Liver (tissue), 3 donors: ENCODE measurements around the gene PPM1A.

Experiments
- JUND ChIP-seq, 2 donors: IDR thresholded peaks; 2 replicates each; pipeline ENCODE4 v1.6.1; 2016; ENCODE audit warnings: antibody characterized with exemption in 2 of 2
- TAF1 ChIP-seq: conservative IDR thresholded peaks from 2 replicates; pipeline ENCODE4 v1.6.1; 2016; ENCODE audit warnings: antibody characterized with exemption, mild to moderate bottlenecking
- TF ChIP-seq, protein P1 (sequence below): fragments of 150-350 bp; IDR thresholded peaks from 2 replicates; pipeline ENCODE4 v1.5.1; 2017; ENCODE audit warnings: improper control_type of control experiment, low read depth, low read length; ENCODE audit not compliant: missing input control
- TF ChIP-seq, protein P2 (sequence below): IDR thresholded peaks from 2 replicates; pipeline ENCODE4 v1.6.1; 2016; ENCODE audit warnings: antibody characterized with exemption
- TF ChIP-seq, protein P3 (sequence below): IDR thresholded peaks from 2 replicates; pipeline ENCODE4 v1.6.1; 2016; ENCODE audit warnings: antibody characterized with exemption, mild to moderate bottlenecking
- TF ChIP-seq, protein P4 (sequence below): IDR thresholded peaks from 2 replicates; pipeline ENCODE4 v1.6.1; 2016; ENCODE audit warnings: antibody characterized with exemption
- donor health status: healthy.
- donor health status: healthy.

DNA sequence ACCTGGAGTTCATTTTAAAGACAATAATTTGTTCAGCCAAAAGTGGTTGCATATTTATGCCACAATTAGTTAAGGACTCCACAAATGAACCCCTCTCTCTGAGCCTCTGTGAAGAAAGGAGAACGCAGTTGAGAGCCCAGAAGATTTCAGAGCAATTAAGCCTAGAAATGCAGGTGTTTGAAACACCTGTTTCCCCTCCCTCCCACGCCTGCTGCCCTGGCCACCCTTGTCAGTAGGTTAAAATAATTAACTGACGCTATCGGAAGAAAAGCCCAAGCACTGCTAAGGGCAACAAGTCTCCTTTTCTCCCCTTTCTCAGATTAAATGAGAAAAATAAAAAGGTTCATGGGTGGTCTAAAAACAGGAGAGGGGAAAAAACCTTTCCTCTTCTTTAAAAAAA, 99.2 kb downstream of the PPM1A start:
- TF ChIP-seq TAF1 = no peak
- TF ChIP-seq, protein P1, sequence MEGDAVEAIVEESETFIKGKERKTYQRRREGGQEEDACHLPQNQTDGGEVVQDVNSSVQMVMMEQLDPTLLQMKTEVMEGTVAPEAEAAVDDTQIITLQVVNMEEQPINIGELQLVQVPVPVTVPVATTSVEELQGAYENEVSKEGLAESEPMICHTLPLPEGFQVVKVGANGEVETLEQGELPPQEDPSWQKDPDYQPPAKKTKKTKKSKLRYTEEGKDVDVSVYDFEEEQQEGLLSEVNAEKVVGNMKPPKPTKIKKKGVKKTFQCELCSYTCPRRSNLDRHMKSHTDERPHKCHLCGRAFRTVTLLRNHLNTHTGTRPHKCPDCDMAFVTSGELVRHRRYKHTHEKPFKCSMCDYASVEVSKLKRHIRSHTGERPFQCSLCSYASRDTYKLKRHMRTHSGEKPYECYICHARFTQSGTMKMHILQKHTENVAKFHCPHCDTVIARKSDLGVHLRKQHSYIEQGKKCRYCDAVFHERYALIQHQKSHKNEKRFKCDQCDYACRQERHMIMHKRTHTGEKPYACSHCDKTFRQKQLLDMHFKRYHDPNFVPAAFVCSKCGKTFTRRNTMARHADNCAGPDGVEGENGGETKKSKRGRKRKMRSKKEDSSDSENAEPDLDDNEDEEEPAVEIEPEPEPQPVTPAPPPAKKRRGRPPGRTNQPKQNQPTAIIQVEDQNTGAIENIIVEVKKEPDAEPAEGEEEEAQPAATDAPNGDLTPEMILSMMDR = no peak
- TF ChIP-seq, protein P2, sequence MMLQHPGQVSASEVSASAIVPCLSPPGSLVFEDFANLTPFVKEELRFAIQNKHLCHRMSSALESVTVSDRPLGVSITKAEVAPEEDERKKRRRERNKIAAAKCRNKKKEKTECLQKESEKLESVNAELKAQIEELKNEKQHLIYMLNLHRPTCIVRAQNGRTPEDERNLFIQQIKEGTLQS = no peak
- TF ChIP-seq, protein P3, sequence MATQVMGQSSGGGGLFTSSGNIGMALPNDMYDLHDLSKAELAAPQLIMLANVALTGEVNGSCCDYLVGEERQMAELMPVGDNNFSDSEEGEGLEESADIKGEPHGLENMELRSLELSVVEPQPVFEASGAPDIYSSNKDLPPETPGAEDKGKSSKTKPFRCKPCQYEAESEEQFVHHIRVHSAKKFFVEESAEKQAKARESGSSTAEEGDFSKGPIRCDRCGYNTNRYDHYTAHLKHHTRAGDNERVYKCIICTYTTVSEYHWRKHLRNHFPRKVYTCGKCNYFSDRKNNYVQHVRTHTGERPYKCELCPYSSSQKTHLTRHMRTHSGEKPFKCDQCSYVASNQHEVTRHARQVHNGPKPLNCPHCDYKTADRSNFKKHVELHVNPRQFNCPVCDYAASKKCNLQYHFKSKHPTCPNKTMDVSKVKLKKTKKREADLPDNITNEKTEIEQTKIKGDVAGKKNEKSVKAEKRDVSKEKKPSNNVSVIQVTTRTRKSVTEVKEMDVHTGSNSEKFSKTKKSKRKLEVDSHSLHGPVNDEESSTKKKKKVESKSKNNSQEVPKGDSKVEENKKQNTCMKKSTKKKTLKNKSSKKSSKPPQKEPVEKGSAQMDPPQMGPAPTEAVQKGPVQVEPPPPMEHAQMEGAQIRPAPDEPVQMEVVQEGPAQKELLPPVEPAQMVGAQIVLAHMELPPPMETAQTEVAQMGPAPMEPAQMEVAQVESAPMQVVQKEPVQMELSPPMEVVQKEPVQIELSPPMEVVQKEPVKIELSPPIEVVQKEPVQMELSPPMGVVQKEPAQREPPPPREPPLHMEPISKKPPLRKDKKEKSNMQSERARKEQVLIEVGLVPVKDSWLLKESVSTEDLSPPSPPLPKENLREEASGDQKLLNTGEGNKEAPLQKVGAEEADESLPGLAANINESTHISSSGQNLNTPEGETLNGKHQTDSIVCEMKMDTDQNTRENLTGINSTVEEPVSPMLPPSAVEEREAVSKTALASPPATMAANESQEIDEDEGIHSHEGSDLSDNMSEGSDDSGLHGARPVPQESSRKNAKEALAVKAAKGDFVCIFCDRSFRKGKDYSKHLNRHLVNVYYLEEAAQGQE = no peak
- TF ChIP-seq JUND (IDR thresholded peaks at IDR 0.05) = no peak
- TF ChIP-seq, protein P4, sequence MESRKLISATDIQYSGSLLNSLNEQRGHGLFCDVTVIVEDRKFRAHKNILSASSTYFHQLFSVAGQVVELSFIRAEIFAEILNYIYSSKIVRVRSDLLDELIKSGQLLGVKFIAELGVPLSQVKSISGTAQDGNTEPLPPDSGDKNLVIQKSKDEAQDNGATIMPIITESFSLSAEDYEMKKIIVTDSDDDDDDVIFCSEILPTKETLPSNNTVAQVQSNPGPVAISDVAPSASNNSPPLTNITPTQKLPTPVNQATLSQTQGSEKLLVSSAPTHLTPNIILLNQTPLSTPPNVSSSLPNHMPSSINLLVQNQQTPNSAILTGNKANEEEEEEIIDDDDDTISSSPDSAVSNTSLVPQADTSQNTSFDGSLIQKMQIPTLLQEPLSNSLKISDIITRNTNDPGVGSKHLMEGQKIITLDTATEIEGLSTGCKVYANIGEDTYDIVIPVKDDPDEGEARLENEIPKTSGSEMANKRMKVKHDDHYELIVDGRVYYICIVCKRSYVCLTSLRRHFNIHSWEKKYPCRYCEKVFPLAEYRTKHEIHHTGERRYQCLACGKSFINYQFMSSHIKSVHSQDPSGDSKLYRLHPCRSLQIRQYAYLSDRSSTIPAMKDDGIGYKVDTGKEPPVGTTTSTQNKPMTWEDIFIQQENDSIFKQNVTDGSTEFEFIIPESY = no peak
